Measurements from ENCODE around the gene TAF1D.

- TF ChIP-seq CTCF (IDR thresholded peaks at IDR 0.05; ENCODE audit: poor library complexity, severe bottlenecking) (no peak), EP300 (conservative IDR thresholded peaks at IDR 0.05; ENCODE audit: poor library complexity, severe bottlenecking) (no peak), EZH2 (IDR thresholded peaks at IDR 0.05; ENCODE audit: borderline replicate concordance, insufficient read depth, low read length, poor library complexity, severe bottlenecking) (no peak), POLR2AphosphoS5 (IDR thresholded peaks at IDR 0.05) (no peak), SMC3 (conservative IDR thresholded peaks at IDR 0.05; ENCODE audit: poor library complexity) (no peak), REST (IDR thresholded peaks at IDR 0.05; ENCODE audit: borderline replicate concordance) (no peak), TAF1 (IDR thresholded peaks at IDR 0.05; ENCODE audit: low read depth) (no peak)
These were observed 20.6 kb upstream of the TAF1D start for GRCh38 chr11:93761910-93762309.
